Stomach (tissue), 9 donors: Measurements from ENCODE around the gene CERKL. TPM values are rescaled to one million over a fixed set of nuclear protein-coding genes. Genes with fewer than 3 reads are reported as not detected.

Experiments
- DNase-seq, 2 donors: peaks; one replicate each; pipeline versions ENCODE4 v3.0.0 to v3.0.0-alpha.2; 2013 to 2019
- H3K27ac ChIP-seq, 5 donors: fragments of 200-600 bp in 4 of 5; sonication (generic) in 4 of 5; one replicate each; pipeline ENCODE4 v1.5.1; 2013 to 2019; ENCODE audit warnings: mild to moderate bottlenecking in 1 of 5, moderate library complexity in 1 of 5
- H3K27me3 ChIP-seq, 3 donors: fragments of 200-600 bp; sonication (generic); one replicate each; pipeline ENCODE4 v1.5.1; 2017 to 2019; ENCODE audit warnings: mixed run types in 1 of 3
- H3K36me3 ChIP-seq, 4 donors: fragments of 200-600 bp; sonication (generic); 1 replicate in 3 of 4; 2 replicates in 1 of 4; pipeline ENCODE4 v1.5.1; 2016 to 2019
- H3K4me1 ChIP-seq, 4 donors: fragments of 200-600 bp; sonication (generic); one replicate each; pipeline ENCODE4 v1.5.1; 2016 to 2019
- H3K4me3 ChIP-seq, 4 donors: fragments of 200-600 bp; sonication (generic) in 3 of 4; one replicate each; pipeline ENCODE4 v1.5.1; 2016 to 2019; ENCODE audit warnings: mild to moderate bottlenecking in 1 of 4
- H3K9me3 ChIP-seq, 4 donors: fragments of 200-600 bp; sonication (generic); one replicate each; pipeline ENCODE4 v1.5.1; 2016 to 2019
- CTCF ChIP-seq, 7 experiments: fragments of 450-650 bp in 4 of 7; fragments of 200-600 bp in 3 of 7; sonication (generic) in 3 of 7; IDR thresholded peaks; one replicate each; pipeline ENCODE4 v1.5.1; 2016 to 2019; ENCODE audit warnings: antibody characterized with exemption in 7 of 7, control low read depth in 2 of 7, mild to moderate bottlenecking in 1 of 7
- EP300 ChIP-seq: sonication (generic); formaldehyde crosslinking; IDR thresholded peaks from one replicate; pipeline ENCODE4 v1.6.1; 2017; ENCODE audit warnings: antibody characterized with exemption
- POLR2A ChIP-seq, 4 donors: fragments of 450-650 bp; IDR thresholded peaks; one replicate each; pipeline ENCODE4 v1.6.1; 2016; ENCODE audit warnings: antibody characterized with exemption in 4 of 4, control low read depth in 2 of 4, mild to moderate bottlenecking in 1 of 4, moderate library complexity in 1 of 4
- POLR2AphosphoS5 ChIP-seq, 3 donors: sonication (generic); formaldehyde crosslinking; IDR thresholded peaks; one replicate each; pipeline ENCODE4 v1.6.1; 2016; ENCODE audit warnings: antibody characterized with exemption in 3 of 3
- WGBS, 5 donors: extraction: QIAGEN DNeasy Blood & Tissue Kit in 3 of 5; methylation state at CpG; one replicate each; pipeline versions ENCODE4 v1.1.5 to v1.1.7; 2013 to 2018; 5-methylcytosine and 5-hydroxymethylcytosine counted together
- intact Hi-C: fragments of 100-400 bp; cut with DNase I; formaldehyde crosslinking; loops from one replicate; pipeline ENCODE4 v1.15.1; 2023; ENCODE audit warnings: low total_unique reads
- polyA plus RNA-seq, 3 donors: library from polyadenylated mRNA; stranded (reverse); fragments of 200-250 nt; gene quantifications; one replicate each; pipeline ENCODE4 v1.2.3, GENCODE V29; 2013
- total RNA-seq, 5 donors: library from RNA; depleted of rRNA; stranded (reverse); fragments of >200 nt; gene quantifications; one replicate each; pipeline versions ENCODE4 v1.1.0 to v1.2.3, GENCODE V29; 2014 to 2016
- donor health status: healthy with polysubstance abuse.
- donor health status: Bipolar disorder and iron deficiency.
- donor health status: healthy.

CERKL gene
- total and polyA plus RNA-seq, 8 donors = 0.05 to 1.3 (median 0.28) TPM; not detected in 4

- Histone ChIP-seq H3K27me3 (no peaks in the 10 kb centered on the region), H3K4me3 (no peak overlapping the region), H3K36me3 (no peaks in the 10 kb centered on the region), H3K9me3 (no peaks in the 10 kb centered on the region), H3K4me1 (no peaks in the 10 kb centered on the region), H3K27ac (no peak overlapping the region)
- DNase-seq = no peak
- intact Hi-C loops = no loop called here
- 67 to 88% (median 78%) methylated on average over 1 of the region's 1 CpG for WGBS, 5 donors
- TF ChIP-seq CTCF (IDR thresholded peaks at IDR 0.05) = no peak
- TF ChIP-seq EP300 = no peak
- no peak for TF ChIP-seq POLR2A (IDR thresholded peaks at IDR 0.05)
- TF ChIP-seq POLR2AphosphoS5 (IDR thresholded peaks at IDR 0.05) = no peak
These were observed 60.3 kb downstream of the CERKL start for GRCh38 chr2:181596556-181596955.

GRCh38 chr2:181594322-181594721 is 62.6 kb downstream of the CERKL start:
- Histone ChIP-seq H3K36me3 (no peaks in the 10 kb centered on the region), H3K27ac (no peak overlapping the region), H3K4me3 (no peak overlapping the region), H3K9me3 (no peaks in the 10 kb centered on the region), H3K4me1 (no peaks in the 10 kb centered on the region), H3K27me3 (no peaks in the 10 kb centered on the region)
- intact Hi-C loops = no loop called here
- DNase-seq = no peak
- TF ChIP-seq EP300 (no peak), POLR2AphosphoS5 (IDR thresholded peaks at IDR 0.05) (no peak), POLR2A (IDR thresholded peaks at IDR 0.05) (no peak), CTCF (IDR thresholded peaks at IDR 0.05) (no peak)
- WGBS, 5 donors = 70 to 82% (median 78%) methylated on average over 2 of the region's 2 CpGs

- H3K27me3 ChIP-seq = no peaks in the 10 kb centered on the region
These were observed 67.1 kb downstream of the CERKL start for GRCh38 chr2:181589779-181590178.

GRCh38 chr2:181588546-181588945 is 68.4 kb downstream of the CERKL start:
- peaks cover 0 to 16% (median 8%) of the 10 kb centered on the region in 4 donors for H3K4me1 ChIP-seq
- peaks cover 0 to 5% (median 0%) of the 10 kb centered on the region in 3 donors for H3K27me3 ChIP-seq
- intact Hi-C loops = no loop called here
- no peaks in the 10 kb centered on the region for H3K36me3 ChIP-seq
- no peak overlapping the region for H3K27ac ChIP-seq
- H3K4me3 ChIP-seq = no peak overlapping the region
- 48 to 68% (median 62%) methylated on average over 3 of the region's 3 CpGs for WGBS, 5 donors
- TF ChIP-seq POLR2A (IDR thresholded peaks at IDR 0.05) (no peak), CTCF (IDR thresholded peaks at IDR 0.05) (no peak), EP300 (no peak), POLR2AphosphoS5 (IDR thresholded peaks at IDR 0.05) (no peak)
- no peak for DNase-seq
- no peaks in the 10 kb centered on the region for H3K9me3 ChIP-seq

More at GRCh38 chr2:181589779-181590178, 67.1 kb downstream of the CERKL start:
- Histone ChIP-seq H3K4me3 (no peak overlapping the region), H3K27ac (no peak overlapping the region), H3K4me1 (peaks cover 0 to 16% (median 8%) of the 10 kb centered on the region in 4 donors), H3K36me3 (no peaks in the 10 kb centered on the region), H3K9me3 (no peaks in the 10 kb centered on the region)
- WGBS, 5 donors = 29 to 71% (median 53%) methylated on average over 2 of the region's 2 CpGs
- intact Hi-C loops = no loop called here
- DNase-seq = no peak
- TF ChIP-seq EP300 (no peak), POLR2AphosphoS5 (IDR thresholded peaks at IDR 0.05) (no peak), POLR2A (IDR thresholded peaks at IDR 0.05) (no peak), CTCF (IDR thresholded peaks at IDR 0.05) (no peak)
